ENCODE results near the gene S100A4. TPM values are rescaled to one million over a fixed set of nuclear protein-coding genes. Genes with fewer than 3 reads are reported as not detected.
A peak's percentile ranks its signal among the peaks of the same experiment; 100 is the strongest.

S100A4 gene
- total RNA-seq, 1 donor from 2014 or later, result 7.8 TPM

- peak; percentile 95 for TF ChIP-seq CTCF (IDR thresholded peaks at IDR 0.05; ENCODE audit: unreplicated experiment)
- no peaks in the 10 kb centered on the region for H3K27me3 Mint-ChIP-seq (ENCODE audit: low read depth)
- no peak overlapping the region for H3K27ac Mint-ChIP-seq
- peaks cover 43% of the 10 kb centered on the region for H3K4me1 Mint-ChIP-seq
- no peak overlapping the region for H3K4me3 Mint-ChIP-seq
- H3K9me3 Mint-ChIP-seq, result no peaks in the 10 kb centered on the region
- peak; percentile 84 to 94 for DNase-seq (ENCODE audit: low spot score in 2 of 2, unreplicated experiment in 2 of 2)
- no peaks in the 10 kb centered on the region for H3K36me3 Mint-ChIP-seq
Measured at GRCh38 chr1:153494976-153495535, 50.5 kb downstream of the S100A4 start.

Other genes with a start within 250 kb of the S100A4 start
- gene PGLYRP3, start 232.9 kb downstream of the S100A4 start, total RNA-seq, result not detected in 3 replicates
- gene PGLYRP4, start 197.0 kb downstream of the S100A4 start, total RNA-seq, result 0.11 TPM in 1 of 3 replicates, not detected in the others
- gene S100A9, start 188.0 kb downstream of the S100A4 start, total RNA-seq, result 2.0 to 4.2 TPM (median 3.5 TPM) in 3 replicates
- not detected in 3 replicates for gene S100A12, start 170.2 kb downstream of the S100A4 start, total RNA-seq
- not detected in 3 replicates for gene S100A8, start 154.7 kb downstream of the S100A4 start, total RNA-seq
- gene S100A7A, start 129.3 kb downstream of the S100A4 start, total RNA-seq, result not detected in 3 replicates
- gene S100A7, start 85.2 kb downstream of the S100A4 start, total RNA-seq, result not detected in 3 replicates
- 2.4 to 4.4 TPM (median 3.9 TPM) in 3 replicates for gene S100A6, start 9.8 kb downstream of the S100A4 start, total RNA-seq
- not detected in 3 replicates for gene S100A5, start 4.9 kb downstream of the S100A4 start, total RNA-seq
- not detected in 3 replicates for gene S100A3, start 3.5 kb upstream of the S100A4 start, total RNA-seq
- gene S100A2, start 20.0 kb upstream of the S100A4 start, total RNA-seq, result 0.43 to 0.51 TPM in 2 of 3 replicates, not detected in the other
- 22.1 to 24.8 TPM (median 22.4 TPM) in 3 replicates for gene S100A16, start 67.3 kb upstream of the S100A4 start, total RNA-seq
- 8.5 to 10.1 TPM (median 10.0 TPM) in 3 replicates for gene S100A14, start 70.5 kb upstream of the S100A4 start, total RNA-seq
- 46.6 to 58.5 TPM (median 54.5 TPM) in 3 replicates for gene S100A13, start 81.7 kb upstream of the S100A4 start, total RNA-seq
- gene S100A1, start 82.6 kb upstream of the S100A4 start, total RNA-seq, result 0.58 to 0.59 TPM in 2 of 3 replicates, not detected in the other
- gene CHTOP, start 88.3 kb upstream of the S100A4 start, total RNA-seq, result 108 to 114 TPM (median 111 TPM) in 3 replicates
- gene SNAPIN, start 112.9 kb upstream of the S100A4 start, total RNA-seq, result 33.8 to 37.5 TPM (median 34.6 TPM) in 3 replicates
- 204 to 212 TPM (median 207 TPM) in 3 replicates for gene ILF2, start 125.2 kb upstream of the S100A4 start, total RNA-seq
- 5.8 to 6.6 TPM (median 5.9 TPM) in 3 replicates for gene NPR1, start 132.9 kb upstream of the S100A4 start, total RNA-seq
- gene INTS3, start 182.2 kb upstream of the S100A4 start, total RNA-seq, result 117 to 120 TPM (median 117 TPM) in 3 replicates
- gene SLC27A3, start 229.6 kb upstream of the S100A4 start, total RNA-seq, result 28.5 to 32.1 TPM (median 29.7 TPM) in 3 replicates